Uterus (tissue), 4 donors: ENCODE data around the gene TRAPPC13. TPM values are rescaled to one million over a fixed set of nuclear protein-coding genes. Genes with fewer than 3 reads are reported as not detected.

ENCODE experiments used
- DNase-seq, 2 donors: peaks; one replicate each; pipeline ENCODE4 v3.0.0-alpha.2; 2019 to 2020
- H3K27ac ChIP-seq, 2 donors: fragments of 200-600 bp; sonication (generic); 1 replicate in 1 of 2; 2 replicates in 1 of 2; pipeline ENCODE4 v1.5.1; 2016 to 2018
- H3K27me3 ChIP-seq, 2 donors: fragments of 200-600 bp; sonication (generic); one replicate each; pipeline ENCODE4 v1.5.1; 2018 to 2019; ENCODE audit warnings: control low read depth in 1 of 2
- H3K36me3 ChIP-seq, 2 donors: fragments of 200-600 bp; sonication (generic); one replicate each; pipeline ENCODE4 v1.5.1; 2019; ENCODE audit warnings: control low read depth in 1 of 2
- H3K4me1 ChIP-seq, 2 donors: fragments of 200-600 bp; sonication (generic); one replicate each; pipeline ENCODE4 v1.5.1; 2018 to 2019; ENCODE audit warnings: control low read depth in 1 of 2
- H3K4me3 ChIP-seq, 2 donors: fragments of 200-600 bp; sonication (generic); 1 replicate in 1 of 2; 2 replicates in 1 of 2; pipeline ENCODE4 v1.5.1; 2018 to 2019; ENCODE audit warnings: mild to moderate bottlenecking in 1 of 2
- H3K9me3 ChIP-seq, 2 donors: fragments of 200-600 bp; sonication (generic); one replicate each; pipeline ENCODE4 v1.5.1; 2019; ENCODE audit warnings: control low read depth in 1 of 2
- CTCF ChIP-seq, 4 experiments: fragments of 200-600 bp in 2 of 4; fragments of 450-650 bp in 2 of 4; sonication (generic) in 2 of 4; IDR thresholded peaks; one replicate each; pipeline ENCODE4 v1.5.1; 2016 to 2019; ENCODE audit warnings: antibody characterized with exemption in 4 of 4, mild to moderate bottlenecking in 2 of 4, moderate library complexity in 1 of 4
- POLR2A ChIP-seq, 2 donors: fragments of 450-650 bp; IDR thresholded peaks; one replicate each; pipeline ENCODE4 v1.6.1; 2016; ENCODE audit warnings: antibody characterized with exemption in 2 of 2, mild to moderate bottlenecking in 1 of 2, moderate library complexity in 1 of 2
- intact Hi-C: fragments of 100-400 bp; cut with DNase I; formaldehyde crosslinking; loops from one replicate; pipeline ENCODE4 v1.15.1; 2023; ENCODE audit warnings: low total_unique reads
- small RNA-seq: library from RNA; depleted of rRNA; stranded (forward); fragments of <200 nt; gene quantifications from one replicate; pipeline ENCODE3, GENCODE V24; 2016
- total RNA-seq, 4 donors: library from RNA; depleted of rRNA in 3 of 4; stranded (reverse); fragments of >200 nt in 3 of 4; gene quantifications; one replicate each; pipeline versions ENCODE4 v1.1.0 to v1.2.4, GENCODE V29; 2014 to 2023
- donor health status: DM: yes; HTN: yes; CAD: no.

Gene TRAPPC13
- total RNA-seq, 4 donors from 2014 or later: 13.8 to 48.9 (median 33.6) TPM

GRCh38 chr5:65708145-65708544 is 83.3 kb downstream of the TRAPPC13 start:
- no peaks in the 10 kb centered on the region for H3K4me1 ChIP-seq
- H3K27ac ChIP-seq: no peak overlapping the region
- intact Hi-C loops: no loop called here
- no peak for TF ChIP-seq CTCF (IDR thresholded peaks at IDR 0.05)
- no peak for TF ChIP-seq POLR2A (IDR thresholded peaks at IDR 0.05)
- no peaks in the 10 kb centered on the region for H3K9me3 ChIP-seq
- no peak overlapping the region for H3K4me3 ChIP-seq
- H3K36me3 ChIP-seq: no peaks in the 10 kb centered on the region
- DNase-seq: no peak
- no peaks in the 10 kb centered on the region for H3K27me3 ChIP-seq

Small RNA genes lying within 50 kb of the gene (small RNA-seq; reads per million reads assigned to genes)
- not detected for gene RNU6-540P

Other genes with a start within 250 kb of the TRAPPC13 start
- 10 to 100 TPM in 1 of 4 donors, 1 to 10 TPM in 3; 4.9 to 40.0 (median 7.3) TPM for gene ADAMTS6, start 143.1 kb upstream of the TRAPPC13 start, total RNA-seq
- 10 to 100 TPM in 1 of 4 donors, 1 to 10 TPM in 1, under 1 TPM in 1, not detected in 1; 0.77 to 34.6 (median 1.3) TPM for gene CENPK, start 61.9 kb upstream of the TRAPPC13 start, total RNA-seq
- gene PPWD1, start 61.7 kb upstream of the TRAPPC13 start, total RNA-seq: 100 to 1,000 TPM in 1 of 4 donors, 10 to 100 TPM in 3; 17.9 to 104 (median 68.8) TPM
- gene TRIM23, start 694 bp upstream of the TRAPPC13 start, total RNA-seq: 10 to 100 TPM in 2 of 4 donors, 1 to 10 TPM in 2; 8.2 to 56.5 (median 14.8) TPM
- 1 to 10 TPM in 3 of 4 donors, under 1 TPM in 1; 0.77 to 5.6 (median 4.1) TPM for gene SHLD3, start within 50 bp of the TRAPPC13 start, total RNA-seq
- 10 to 100 TPM in 3 of 4 donors, 1 to 10 TPM in 1; 4.1 to 26.2 (median 13.5) TPM for gene SGTB, start 97.1 kb downstream of the TRAPPC13 start, total RNA-seq
- gene NLN, start 97.2 kb downstream of the TRAPPC13 start, total RNA-seq: 10 to 100 TPM in 2 of 4 donors, 1 to 10 TPM in 2; 4.4 to 34.9 (median 9.8) TPM